ENCODE data around the gene VAC14.

The VAC14 gene

GRCh38 chr16:70703041-70703834 lies 97.7 kb downstream of the VAC14 start:
- no peak for DNase-seq

DNA sequence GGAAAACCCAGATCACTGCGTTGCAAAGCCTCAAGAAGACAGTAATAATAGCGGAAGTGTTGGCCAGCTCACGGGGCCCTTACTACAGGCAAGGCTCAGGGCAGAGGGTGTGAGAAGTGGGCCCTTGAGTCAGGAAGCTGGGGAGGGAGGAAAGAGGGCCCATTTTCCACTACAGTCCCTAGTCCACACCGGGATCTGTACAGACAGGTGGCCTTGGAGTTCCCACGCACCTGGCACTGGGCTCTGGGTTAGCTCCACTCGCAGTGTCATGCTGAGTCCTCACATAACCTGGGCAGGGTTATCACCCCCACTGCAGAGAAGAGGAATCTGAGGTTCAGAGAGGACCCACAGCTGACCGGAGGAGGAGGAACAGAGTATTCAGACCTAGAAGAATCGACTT lies 98.3 kb downstream of the VAC14 start:
- no peak for DNase-seq

DNA sequence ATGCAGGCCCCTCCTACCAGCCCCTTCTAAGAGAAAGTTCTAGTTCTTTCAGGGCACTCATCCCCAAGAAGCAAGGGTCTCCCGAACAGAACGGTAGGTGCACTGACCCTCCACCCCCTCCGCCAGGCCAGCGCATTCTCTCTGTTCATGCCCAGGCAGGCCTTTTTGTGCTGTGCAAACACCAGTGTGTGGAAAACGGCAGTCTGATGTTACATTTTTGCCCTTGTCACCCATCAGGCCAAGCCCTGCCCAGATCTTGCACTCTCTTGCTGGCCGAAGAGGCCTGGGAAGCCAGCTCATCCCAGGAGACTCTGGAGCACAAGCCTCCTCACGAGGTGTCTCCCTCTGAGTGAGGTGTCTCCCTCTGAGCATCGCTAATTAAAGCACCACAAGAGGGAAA lies 99.0 kb downstream of the VAC14 start:
- DNase-seq, result no peak

DNA sequence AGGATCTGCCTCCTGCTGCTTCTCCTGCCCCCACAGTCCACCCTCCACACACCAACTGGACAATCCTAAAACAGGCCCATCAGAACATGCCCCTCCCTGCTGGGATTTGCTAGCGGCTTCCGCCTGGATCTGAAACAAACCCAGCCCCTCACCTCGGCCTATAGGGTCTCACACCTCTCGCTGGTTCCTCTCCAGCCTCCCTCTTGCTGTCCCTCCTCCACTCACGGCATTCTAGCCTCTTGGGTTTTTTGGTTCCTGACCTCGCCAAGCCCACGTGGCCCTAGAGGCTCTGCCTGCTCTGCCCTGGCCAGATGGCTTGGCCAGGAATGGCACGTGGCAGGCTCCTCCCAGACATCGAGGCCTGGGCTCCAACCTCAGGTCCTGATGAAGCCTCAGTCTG lies 99.4 kb downstream of the VAC14 start:
- no peak for DNase-seq

DNA sequence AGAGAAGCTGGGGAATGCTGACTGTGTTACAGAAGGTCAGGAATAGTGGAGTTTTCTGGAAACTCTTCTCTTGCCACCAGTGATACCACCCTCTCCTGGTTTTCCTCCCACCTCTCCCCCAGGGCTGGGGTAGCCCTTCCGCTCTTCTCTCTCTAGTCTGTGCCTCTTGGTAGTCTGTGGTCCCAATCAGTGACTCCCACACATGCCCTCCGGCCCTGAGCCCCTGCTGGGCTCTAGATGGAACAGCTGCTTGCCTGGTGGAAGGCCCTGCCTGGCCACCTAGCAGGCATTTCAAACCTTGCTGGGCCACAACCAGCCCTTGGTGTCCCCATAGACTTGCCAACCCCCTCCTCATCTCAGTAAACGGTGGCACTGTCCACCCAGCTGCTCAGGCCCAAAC lies 99.9 kb downstream of the VAC14 start:
- DNase-seq, result no peak

DNA sequence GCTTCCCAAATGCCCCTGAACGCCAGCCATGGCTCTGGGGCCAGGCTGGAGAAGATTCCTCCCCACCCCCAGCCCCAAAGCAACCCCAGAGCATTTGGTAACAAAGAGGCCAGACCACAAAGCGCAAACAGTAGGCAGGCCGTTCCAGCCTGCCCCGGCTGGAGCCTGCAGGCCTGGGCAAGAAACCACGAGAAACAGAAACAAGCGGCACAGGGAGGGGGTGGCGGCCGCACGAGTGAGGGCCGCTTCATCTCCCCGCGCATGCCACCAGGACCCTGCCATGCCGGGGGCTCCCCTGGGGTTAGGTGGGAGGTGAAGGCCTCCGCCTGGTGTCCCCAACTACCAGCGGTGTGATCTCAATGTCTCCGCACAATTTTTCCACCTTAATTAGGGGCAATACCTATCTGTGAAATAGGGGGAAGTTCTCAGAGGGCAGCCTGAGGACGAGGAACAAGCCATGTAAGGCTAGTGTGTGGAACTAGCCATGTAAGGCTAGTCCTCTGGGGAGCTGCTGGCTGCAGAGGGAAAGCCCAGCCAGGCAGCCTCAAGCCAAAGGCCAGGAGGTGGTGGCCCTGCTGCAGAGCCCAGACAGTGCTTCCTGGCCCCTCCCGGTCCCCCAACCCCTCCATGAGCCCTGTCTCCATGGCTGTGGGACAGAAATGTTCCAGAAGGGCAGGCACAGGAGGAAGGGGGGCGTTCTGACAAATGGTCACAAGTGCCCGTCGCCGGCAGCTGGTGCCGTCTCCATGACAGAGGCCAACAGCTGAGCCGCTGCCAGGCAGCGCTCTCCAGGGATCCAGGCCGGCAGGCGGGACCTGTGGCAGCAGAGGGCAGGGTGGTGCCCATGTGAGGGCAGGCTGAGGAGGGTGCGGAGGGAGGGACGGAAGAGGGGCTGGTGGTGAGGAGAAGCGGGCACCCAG lies 100.6 kb downstream of the VAC14 start:
- no peak for DNase-seq

- no peak for DNase-seq
These were observed 101.3 kb downstream of the VAC14 start for GRCh38 chr16:70699696-70700095.

DNA sequence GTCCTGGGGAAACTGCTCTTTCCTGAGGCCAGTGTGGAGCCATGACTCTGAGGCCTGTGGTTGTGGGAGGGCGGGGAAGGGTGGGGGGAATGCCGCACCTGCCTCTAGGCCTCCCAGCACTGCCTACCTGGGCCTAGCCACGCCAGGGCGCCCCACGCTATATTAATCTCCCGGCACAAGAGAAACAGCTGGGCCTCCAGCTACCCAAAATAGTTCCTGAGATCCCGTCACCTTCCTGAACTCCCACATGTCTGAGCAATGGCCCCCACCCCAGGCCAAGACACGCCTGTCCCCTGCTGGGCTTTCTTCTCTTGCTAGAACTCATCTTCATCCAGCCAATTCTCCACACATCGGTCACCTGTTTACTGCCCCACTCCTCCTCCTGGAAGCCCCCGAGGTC lies 102.1 kb downstream of the VAC14 start:
- DNase-seq, result no peak

GRCh38 chr16:70697594-70698170 lies 103.3 kb downstream of the VAC14 start:
- DNase-seq, result no peak

DNA sequence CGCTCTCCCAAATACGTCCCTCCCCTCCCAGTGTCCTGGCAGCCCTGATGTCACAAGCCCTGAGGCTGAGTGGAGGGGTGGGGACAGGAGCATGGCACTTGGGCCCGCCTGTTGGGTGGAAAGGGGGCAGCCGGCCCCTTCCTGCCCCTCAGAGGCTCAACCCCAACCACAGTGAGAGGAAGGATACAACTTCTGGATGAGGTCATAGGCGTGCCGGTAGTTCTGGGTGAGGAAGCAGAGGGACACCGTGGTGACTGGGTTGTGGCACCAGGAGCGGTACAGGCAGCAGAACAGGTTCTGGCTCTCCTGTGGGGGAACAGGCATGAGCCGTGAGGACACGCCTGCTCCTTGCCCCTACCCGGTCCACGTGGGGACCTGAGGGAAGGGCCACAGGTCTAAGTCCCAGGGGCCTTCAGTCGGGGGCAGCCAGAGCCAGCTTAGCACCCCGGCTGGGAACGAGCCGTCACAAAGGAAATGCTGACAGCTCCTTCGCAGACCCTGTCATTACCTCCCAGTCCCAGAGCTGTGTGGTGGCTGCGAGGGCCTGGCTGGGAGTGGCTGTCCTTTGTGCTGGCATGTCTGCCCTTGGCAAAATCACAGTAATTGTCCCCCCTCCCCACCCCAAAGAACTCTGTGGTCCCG lies 103.9 kb downstream of the VAC14 start:
- DNase-seq, result no peak

DNA sequence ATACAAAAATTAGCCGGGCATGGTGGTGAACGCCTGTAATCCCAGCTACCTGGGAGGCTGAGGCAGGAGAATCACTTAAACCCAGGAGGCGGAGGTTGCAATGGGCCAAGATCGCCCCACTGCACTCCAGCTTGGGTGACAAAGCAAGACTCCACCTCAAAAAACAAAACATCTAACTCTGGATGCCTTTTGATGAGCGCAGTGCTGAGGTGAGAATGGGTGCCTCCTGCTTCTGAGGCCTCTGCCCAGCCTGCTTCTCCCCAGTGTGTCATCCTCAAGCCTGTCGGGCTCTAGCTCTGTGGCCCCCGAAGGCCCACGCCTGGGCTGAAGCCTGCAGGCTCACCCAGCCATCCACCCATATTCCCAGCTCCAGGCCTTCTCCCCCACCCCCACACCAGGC lies 104.6 kb downstream of the VAC14 start:
- no peak for DNase-seq

DNA sequence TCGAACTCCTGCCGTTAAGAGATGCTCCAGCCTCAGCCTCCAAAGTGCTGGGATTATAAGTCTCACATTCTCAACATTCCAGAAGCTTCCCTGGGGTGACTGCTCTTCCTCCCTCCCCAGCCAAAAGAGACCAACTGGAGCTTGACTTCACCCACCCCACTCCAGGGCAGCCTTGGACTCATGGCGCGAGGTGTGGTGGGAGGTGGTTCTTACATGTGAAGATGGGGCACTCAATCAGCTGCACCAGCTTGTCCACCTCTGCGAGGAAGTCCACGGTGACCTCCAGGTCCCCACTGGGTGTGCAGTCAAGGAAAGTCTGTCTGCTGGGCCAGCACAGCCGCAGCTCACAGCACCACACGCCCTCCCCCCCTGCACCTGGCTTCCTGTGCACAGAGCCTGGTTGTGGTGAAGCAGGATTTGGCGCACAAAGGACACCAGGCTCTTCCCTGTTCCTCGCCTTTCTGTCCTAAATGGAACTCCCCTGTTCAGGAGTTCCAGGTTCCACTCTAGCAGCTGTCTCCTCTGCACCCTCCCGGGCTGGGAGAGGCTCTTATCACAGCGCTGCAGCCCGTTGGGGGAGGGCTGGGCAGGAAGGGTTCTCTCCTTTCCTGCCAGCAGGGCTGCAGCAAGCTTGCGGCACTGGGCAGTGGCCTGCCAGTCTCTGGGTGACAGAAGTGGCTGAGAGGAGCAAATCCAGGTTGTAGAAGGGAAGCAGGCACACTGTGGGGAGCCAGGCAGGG lies 105.5 kb downstream of the VAC14 start:
- no peak for DNase-seq

DNA sequence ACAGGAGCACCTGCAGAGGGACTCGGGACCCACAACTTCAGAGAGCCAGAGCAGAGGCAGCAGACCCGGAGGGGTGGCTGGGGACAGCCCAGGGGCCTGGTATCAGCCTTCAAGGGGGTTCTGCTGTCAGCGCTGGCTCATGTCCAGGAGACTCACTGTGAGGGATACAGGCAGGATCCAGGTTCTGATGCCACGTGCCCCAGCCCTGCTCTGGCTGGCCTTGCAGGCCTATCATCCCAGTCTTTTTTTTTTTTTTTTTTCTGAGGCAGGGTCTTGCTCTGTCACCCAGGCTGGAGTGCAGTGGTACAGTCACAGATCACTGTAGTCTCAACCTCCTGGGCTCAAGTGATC lies 106.1 kb downstream of the VAC14 start:
- no peak for DNase-seq

GRCh38 chr16:70694088-70694867 lies 106.7 kb downstream of the VAC14 start:
- no peak for DNase-seq

DNA sequence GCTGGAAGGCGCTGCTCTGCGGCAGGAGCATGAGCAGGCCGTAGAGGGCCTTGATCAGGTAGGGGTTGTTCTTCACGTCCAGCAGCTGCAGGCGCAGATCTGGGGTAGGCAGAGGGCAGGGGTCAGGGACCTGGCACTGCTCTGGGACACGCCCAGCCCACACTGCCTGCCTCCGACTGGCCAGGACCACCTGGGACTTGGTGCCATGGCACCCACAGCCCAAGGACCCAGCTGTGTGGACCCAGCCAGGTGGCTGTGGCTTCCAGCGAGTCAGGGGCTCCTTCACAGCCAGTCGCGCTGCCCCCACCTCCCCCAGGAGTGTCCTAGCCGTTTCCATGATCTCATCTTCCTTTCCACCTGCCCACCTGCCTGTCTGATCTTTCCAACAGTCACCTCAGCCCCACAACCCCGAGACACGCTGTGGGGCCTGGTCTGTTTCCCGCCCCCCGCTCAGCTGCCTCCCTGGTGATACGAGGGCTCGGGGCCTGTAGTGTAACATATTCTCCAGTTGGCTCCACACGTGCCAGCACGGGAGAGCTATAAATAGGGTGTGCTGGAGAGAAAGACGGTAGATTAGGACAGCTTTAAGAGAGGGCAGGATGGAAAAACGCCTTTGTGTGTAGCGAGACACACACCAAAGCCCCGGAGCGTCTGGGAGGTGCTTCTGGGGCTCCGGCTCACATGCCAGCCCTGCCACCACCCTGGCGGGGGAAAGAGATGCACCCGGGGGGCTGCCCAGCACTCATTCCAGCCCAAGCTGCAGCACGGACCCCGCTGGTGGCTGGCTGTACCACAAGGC lies 107.9 kb downstream of the VAC14 start:
- DNase-seq, result no peak

GRCh38 chr16:70692130-70692872 lies 108.7 kb downstream of the VAC14 start:
- no peak for DNase-seq

DNA sequence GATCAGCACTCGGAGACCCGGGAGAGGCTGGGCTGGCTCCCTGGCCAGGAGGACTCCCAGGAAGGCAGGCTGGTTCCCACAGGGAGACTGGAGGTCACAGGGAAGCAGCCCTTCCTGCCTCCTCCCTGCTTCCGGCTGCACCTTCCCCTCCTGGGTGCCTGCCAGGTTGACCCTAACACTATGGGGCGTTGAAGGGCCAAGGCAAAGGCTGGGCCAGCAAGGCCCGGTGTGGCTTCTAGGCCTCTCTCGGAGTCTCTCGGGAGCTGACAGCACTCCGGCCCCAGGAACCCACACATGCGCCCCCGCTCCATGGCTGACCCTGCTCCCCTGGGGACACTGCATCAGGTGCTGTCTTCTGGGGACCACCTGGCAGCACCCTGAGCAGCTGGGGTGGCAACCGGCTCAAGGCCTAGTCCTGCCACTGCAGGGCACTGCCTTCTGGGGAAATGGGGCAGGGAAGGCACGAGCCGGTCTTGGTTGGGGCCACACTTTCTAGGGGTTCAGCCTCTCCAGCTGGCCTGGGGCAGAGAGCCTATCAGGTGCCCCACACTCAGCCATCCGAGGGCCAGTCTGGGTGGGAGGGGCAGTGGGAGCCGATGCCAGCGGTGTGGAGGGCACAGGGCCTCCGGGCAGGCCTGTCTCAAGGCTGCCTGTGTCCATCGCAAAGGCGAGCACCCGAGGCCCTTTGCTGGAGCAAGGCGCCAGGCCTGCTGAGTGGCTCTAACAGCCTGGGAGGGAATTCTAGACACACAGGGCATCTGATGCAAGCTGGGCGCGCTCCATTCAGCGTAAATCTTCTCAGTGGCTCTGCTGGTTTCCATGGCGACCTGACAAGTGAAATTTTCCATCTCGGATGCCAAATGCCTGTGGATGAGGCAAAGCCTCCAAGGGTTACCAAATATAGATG lies 109.5 kb downstream of the VAC14 start:
- DNase-seq, result no peak

GRCh38 chr16:70689970-70690891 lies 110.7 kb downstream of the VAC14 start:
- DNase-seq, result no peak
